GM19468 (cell line): ENCODE data around the gene MRS2.
"Not testable (repeated sequence)": the region's sequence is repeated elsewhere in the genome, so short reads cannot be mapped to it uniquely, and the experiment has no call there.

ENCODE experiments used
- ATAC-seq: cut with Tn5 transposase; IDR thresholded peaks from one replicate; pipeline ENCODE4 v1.9.1; 2021; ENCODE audit warnings: mild to moderate bottlenecking, moderate library complexity, moderate number of reproducible peaks; ENCODE audit not compliant: unreplicated experiment; ENCODE audit errors: extremely low read depth

The MRS2 gene, protein sequence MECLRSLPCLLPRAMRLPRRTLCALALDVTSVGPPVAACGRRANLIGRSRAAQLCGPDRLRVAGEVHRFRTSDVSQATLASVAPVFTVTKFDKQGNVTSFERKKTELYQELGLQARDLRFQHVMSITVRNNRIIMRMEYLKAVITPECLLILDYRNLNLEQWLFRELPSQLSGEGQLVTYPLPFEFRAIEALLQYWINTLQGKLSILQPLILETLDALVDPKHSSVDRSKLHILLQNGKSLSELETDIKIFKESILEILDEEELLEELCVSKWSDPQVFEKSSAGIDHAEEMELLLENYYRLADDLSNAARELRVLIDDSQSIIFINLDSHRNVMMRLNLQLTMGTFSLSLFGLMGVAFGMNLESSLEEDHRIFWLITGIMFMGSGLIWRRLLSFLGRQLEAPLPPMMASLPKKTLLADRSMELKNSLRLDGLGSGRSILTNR

DNA sequence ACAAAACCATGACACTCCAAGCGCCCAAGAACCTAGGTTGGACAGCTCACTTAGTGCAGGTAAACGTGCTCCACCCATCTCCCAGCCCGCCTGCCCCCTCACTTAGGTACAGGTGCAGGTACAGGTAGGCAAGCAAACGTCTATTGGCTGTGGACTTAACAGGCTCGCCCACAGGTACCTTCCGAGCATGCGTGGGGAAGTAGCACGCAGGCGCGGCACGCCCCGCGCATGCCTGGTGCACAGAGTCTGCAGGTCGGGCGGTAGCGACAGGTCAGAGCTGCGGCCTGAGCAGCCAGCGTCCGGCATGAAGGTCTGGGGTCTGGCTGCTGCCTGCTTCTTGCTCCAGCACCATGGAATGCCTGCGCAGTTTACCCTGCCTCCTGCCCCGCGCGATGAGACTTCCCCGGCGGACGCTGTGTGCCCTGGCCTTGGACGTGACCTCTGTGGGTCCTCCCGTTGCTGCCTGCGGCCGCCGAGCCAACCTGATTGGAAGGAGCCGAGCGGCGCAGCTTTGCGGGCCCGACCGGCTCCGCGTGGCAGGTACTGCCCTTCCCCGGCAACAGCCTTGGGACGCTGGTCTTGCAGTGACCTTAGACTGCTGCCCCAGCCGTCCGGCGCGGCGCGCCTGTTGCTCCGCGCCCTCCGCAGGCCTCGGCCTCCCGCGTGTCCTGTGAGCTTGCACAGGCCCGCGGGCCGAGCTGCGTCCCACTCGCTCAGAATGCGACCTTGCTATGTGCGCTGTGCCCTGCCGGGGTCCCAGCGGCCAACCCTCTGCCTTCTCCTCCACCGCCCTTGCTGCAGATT lies at the start of gene MRS2:
MRS2 (plus strand) TSS at position 240 of the 804 bp plus-strand sequence; CDS start at position 351, 111 bp downstream.
- peak; percentile 92 for ATAC-seq

DNA sequence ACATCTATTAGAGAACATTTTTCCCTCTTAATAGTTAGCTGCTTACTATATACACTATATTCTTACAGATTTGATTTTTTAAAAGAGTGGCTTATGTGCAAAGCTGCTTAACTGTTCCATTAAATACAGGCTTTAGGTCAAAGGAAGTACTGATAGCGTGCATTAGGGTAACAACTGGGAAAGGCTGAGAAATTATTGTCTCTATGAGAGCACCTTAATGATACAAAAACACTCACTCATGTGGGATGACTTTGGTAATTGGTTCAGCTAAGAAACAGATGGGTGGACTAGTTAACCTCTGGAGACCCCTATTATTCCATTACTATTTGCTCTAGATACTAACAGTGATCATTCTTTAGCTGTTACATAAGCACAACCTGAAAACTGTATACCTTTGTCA lies 48.9 kb upstream of the MRS2 start:
- ATAC-seq = no peak

DNA sequence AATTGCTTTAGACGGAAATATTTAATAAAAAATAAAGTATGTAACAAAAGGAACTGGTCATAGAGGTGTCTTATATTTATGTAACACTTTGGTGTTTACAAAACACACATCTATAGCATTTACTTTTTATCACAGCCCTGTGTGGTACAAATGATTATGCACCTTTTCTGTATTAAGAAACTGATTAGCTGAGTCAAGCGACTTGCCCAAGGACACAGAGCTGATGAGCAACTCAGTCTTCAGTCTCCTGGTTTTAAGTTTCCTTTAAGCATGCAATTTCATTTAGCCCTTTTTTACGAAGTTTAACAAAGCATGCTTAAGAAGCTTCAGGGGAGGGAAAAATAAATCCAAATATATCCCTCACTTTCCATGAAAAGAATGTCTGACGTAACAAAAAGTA lies 47.3 kb upstream of the MRS2 start:
- no peak for ATAC-seq

DNA sequence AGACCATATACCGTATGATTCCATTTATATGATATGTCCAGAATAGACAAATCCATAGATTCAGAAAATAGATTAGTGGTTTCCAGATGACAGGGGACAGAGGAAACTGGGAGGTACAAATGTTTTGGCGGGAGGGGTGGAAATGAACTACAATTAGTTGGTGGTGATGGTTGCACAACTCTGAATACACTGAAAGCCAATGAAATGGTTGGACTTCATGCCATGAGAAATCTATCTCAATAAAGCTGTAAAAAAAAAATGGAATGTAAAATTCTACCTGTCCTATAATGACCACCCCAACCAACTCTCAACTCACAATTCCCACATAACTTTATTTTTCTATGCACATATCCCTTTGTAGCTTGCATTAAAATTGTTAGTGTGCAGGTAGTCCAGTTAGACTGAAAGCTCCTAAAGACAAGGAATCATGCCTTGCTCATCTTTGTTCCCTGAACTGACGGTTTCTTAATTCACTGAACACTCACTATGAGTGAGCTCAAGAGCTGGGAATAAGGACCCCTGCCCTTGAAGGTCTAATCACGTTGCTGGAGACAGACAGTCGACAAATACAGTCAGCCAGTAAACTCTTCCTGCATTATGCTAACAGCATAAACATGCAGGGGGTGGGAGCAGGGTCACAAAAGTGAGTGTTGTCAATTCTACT lies 46.3 kb upstream of the MRS2 start:
- no peak for ATAC-seq

DNA sequence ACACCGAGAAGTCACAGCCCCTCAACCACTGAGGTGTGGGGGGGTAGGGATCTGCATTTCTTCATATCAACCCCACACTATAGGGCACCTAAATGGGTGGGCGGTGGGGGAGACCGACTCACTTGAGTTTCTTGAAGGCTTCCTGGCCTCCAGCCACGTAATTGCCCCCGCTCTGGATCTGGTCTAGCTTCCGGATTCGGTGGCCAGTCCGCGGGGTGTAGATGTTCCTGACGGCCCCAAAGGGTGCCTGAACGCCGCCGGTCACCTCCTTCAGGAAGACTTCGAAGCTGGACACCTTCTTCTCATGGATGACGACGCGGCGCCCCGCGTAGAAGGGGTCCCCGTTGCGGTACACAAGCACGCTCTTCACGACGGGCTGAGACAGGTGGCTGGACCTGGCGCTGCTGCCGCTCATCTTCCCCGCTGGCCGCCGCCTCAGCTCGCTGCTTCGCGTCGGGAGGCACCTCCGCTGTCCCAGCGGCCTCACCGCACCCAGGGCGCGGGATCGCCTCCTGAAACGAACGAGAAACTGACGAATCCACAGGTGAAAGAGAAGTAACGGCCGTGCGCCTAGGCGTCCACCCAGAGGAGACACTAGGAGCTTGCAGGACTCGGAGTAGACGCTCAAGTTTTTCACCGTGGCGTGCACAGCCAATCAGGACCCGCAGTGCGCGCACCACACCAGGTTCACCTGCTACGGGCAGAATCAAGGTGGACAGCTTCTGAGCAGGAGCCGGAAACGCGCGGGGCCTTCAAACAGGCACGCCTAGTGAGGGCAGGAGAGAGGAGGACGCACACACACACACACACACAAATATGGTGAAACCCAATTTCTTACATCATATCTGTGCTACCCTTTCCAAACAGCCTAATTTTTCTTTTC lies 45.2 kb upstream of the MRS2 start, which contains the start of gene DCDC2:
DCDC2 (minus strand) TSS at position 724 of the 883 bp plus-strand sequence; CDS start at position 415, 309 bp downstream.
- no peak for ATAC-seq

DNA sequence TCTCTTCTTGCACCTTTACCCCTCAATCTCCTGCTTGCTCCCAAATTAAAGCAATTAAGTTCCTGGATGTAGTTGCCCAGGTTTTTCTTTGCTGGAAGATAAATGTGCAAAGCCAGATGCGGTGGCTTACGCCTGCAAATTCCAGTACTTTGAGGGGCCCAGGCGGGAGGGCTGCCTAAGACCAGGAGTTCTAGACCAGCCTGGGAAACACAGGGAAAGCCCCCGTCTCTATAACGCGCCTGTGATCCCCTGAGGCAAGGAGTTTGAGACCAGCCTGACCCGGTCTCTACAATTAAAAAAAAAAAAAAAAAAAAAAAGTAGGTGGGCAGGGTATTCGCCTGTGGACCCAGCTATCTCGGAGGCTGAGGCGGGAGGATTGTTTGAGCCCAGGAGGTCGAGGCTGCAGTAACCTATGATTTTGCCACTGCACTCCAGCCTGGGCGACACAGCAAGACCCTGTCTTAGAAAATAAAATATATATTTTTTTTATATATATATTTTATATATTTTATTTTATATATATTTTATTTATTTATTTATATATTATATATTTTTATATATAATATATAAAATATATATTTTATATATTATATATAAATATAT lies 44.4 kb upstream of the MRS2 start:
- ATAC-seq = no peak

DNA sequence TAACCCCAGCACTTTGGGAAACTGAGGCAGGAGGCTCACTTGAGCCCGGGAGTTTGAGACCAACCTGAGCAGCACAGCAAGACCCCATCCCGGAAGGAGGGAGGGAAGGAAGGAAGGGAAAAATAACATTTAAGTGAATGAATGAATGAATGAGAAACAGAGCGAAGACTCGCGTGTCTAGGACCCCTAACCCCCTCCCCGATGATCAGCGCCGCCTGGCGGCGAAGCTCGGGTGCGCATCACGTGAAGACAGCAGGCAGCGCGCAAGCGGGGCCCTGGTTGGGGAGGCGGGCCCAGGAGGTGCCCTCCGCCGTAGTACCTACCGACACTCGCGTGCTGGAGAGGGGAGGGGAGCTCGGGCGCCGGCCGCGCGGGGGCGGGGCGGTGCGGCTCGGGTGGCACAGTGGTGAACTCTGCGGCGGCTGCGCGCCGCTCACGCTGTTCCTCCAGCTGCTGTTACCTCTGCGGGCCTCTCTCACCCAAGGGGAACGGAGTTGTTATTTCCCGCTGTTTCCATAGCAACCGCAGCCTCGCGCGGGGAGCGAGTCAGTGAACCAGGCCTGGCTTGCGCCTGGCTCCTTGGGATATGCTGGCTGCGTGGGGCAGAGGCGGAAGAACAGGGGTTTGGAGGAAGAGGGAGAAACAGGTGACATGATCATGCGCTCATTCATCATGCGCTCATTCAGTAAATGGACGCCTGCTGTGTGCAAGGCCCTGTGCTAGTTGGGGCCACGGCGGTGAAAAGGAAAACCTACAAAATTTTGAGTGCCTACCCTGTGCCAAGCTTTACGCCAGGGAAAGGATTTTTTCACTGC lies 42.9 kb upstream of the MRS2 start:
- peak; percentile 95 for ATAC-seq

DNA sequence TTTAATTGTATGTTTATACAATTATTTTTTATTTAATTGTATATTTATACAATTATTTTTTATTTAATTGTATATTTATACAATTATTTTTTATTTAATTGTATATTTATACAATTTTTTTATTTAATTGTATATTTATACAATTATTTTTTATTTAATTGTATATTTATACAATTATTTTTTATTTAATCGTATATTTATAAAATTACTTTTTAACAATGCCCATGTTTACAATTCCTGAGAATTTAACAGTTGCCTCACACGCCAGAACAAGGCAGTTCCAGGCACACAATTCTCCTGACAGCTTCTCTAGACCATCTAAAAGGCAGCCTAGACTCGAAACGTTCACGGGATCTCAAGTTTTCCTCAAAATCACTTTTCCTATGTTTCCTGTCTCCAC lies 40.4 kb upstream of the MRS2 start:
- ATAC-seq = not testable (repeated sequence)

DNA sequence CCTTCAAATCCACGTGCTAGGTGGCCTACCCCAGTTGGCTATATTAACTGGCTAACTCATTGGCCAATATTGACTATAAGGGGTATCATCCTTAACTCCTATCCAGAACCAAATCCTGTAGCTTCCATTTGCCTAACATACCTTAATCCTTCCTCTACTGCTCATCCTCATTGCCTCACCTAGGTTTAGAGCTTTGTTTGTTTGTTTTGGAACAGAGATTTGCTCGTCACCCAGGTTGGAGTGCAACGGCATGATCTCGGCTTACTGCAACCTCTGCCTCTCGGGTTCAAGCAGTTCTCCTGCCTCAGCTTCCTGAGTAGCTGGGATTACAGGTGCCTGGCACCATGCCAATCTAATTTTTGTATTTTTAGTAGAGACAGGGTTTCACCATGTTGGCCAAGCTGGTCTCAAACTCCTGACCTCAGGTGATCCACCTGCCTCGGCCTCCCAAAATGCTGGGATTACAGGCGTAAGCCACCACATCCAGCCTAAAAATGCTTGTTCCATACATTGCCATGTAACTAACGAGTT lies 37.6 kb upstream of the MRS2 start:
- not testable (repeated sequence) for ATAC-seq

DNA sequence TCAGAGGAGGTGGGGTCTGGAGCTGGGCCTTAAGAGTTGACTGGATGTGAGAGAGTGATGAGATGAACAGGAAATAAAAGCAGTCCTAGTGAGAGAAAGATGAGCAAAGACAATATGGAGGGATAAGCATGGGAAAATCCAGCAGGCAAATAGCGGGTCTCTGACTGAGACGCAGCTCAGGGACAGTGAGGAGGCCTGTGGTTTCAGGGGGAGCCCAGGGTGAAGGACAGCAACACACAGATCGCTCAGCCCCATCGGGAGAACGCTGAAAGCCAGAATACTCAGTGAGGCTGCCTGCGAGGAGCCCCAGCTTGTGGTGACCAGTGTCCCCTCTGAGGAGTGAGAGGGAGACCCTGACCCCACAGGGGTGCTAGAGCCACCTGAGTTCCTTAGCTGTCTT lies 28.1 kb upstream of the MRS2 start:
- no peak for ATAC-seq

DNA sequence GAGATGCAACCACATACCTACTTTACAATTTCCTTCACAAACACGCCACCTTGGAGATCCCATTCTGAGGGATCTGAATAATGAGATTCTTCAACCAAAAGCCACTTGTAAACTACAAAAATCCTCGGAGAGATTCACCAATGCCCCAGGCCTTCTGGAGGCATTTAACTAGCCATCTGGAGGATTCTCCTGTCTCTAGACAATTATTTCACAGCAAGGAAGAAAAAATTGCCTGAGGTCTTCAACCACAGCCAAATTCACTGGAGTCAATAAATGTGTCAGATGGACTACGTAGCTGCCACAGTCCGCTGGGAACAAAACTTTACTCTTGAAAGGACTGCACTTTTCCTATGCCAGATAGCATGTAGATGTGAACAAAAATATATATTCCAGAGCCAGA lies 25.9 kb upstream of the MRS2 start:
- ATAC-seq = no peak

DNA sequence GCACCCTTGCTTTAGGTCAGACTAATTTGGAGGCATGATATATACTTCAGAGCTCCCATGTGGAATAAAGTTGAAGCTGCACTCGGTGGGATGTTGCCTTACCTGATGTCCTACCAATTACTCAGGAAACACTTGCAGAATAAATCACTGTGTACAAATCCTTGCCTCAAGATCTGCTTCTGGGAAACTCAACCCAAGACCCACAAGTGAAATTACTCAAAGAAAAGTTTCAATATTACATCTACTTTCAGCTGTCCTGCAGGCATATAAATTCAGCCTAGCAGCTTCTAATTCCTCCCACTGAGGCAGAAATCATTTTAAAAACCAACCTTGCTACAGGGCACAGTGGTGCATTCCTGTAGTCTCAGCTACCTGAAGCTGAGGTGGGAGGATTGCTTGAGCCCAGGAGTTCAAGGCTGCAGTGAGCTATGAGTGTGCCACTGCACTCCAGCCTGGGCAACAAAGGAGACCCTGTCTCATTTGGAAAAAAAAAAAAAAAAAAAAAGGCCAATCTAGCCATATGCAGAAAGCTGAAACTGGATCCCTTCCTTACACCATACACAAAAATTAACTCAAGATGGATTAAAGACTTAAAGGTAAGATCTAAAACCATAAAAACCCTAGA lies 24.2 kb upstream of the MRS2 start:
- no peak for ATAC-seq

DNA sequence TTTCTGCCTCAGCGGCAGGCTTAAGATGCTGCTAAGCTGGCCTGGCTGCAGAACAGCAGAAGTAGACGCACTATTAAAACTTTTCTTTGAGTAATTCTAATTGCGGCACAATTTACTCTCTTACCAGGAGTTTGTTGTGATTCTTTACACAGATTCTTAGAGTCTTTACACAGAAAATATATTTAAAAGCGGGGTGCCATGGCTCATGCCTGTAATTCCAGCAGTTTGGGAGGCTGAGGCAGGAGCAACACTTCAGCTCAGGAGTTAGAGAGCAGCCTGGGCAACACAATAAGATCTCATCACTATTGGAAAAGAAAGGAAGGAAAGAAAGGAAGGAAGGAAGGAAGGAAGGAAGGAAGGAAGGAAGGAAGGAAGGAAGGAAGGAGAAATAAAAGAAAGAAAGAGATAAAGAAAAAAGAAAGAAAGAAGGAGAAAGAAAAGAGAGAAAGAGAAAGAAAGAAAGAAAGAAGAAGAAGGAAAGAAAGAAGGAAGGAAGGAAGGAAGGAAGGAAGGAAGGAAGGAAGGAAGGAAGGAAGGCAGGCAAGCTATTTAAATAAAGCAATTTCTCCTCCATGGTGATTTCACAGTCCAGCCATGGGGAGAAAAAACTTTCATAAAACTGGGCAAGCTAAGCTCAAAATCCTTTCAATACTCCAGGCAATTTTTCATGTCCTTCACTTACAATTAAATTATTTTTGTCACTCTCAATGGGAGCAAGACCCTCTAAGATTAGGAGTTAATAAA lies 21.1 kb upstream of the MRS2 start:
- no peak for ATAC-seq

DNA sequence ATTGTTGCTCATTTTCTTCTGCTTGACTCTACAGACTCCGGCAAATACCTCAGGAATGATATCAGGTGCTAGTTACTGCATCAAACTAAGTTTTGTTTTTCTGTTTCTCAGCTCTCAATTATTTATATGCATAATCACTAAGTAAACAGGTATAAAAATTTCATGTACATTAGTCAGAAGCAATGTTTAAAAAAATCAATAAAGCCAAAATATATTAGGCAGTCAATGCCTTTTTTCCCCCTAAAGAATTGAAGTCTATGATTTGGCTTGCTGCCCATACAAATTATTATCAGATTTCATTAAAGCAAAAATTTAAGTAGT lies 20.6 kb upstream of the MRS2 start:
- no peak for ATAC-seq

DNA sequence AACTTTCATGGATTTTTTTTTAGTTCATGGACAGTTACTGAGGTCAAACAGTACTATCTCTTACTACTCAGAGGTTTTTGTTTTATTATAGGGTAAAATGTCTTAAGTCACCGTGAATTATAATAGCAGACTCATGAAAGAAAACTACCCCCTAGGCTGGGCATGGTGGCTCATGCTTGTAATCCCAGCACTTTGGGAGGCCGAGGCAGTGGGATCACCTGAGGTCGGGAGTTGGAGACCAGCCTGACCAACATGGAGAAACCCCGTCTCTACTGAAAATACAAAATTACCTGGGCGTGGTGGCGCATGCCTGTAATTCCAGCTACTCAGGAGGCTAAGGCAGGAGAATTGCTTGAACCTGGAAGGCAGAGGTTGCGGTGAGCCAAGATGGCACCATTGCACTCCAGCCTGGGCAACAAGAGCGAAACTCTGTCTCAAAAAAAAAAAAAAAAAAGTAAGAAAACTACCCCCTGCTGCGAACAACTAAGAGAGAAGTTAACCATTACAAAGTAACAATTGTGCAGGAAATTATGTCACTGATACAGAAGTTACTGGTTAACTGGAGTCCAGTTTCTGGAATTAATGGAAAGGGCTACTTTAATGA lies 19.7 kb upstream of the MRS2 start:
- ATAC-seq = not testable (repeated sequence)

DNA sequence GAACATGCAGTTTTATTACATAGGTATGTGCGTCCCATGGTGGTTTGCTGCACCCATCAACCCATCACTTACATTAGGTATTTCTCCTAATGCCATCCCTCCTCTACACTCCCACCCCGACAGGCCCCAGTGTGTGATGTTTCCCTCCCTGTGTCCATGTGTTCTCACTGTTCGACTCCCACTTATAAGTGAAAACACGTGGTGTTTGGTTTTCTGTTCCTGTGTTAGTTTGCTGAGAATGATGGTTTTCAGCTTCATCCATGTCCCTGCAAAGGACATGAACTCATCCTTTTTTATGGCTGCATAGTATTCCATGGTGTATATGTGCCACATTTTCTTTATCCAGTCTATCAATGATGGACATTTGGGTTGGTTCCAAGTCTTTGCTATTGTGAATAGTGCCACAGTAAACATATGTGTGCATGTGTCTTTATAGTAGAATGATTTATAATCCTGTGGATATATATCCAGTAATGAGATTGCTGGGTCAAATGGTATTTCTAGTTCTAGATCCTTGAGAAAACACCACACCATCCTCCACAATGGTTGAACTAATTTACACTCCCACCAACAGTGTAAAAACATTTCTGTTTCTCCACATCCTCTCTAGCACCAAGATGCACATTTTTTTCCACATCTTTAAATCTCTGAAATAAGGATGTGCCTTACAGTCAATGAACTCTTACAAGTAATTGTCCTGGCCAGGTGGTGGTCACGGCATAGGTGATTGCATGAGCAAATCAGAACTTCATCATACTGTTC lies 18.2 kb upstream of the MRS2 start:
- not testable (repeated sequence) for ATAC-seq
